ENCODE data around the gene GFER. TPM values are rescaled to one million over a fixed set of nuclear protein-coding genes. Genes with fewer than 3 reads are reported as not detected.
A peak's percentile ranks its signal among the peaks of the same experiment; 100 is the strongest.

GFER gene
- total and polyA plus RNA-seq, 2 of the 8 experiments (the other 6 are each of a cell fraction or from before 2014, with no cell fraction given) = 17.7 to 37.9 TPM

- Histone ChIP-seq H3K27me3 (replicated peaks in 1 of 4; ENCODE audit: control insufficient read depth in 3 of 4, extremely low read depth in 1 of 4, insufficient read depth in 3 of 4, low read length in 3 of 4) (peaks cover 4 to 37% (median 24%) of the 10 kb centered on the region in 4 experiments), H3K56ac (replicated peaks; ENCODE audit: insufficient read length, low read depth, low read length) (no peak overlapping the region), H3K79me1 (ENCODE audit: low read depth, low read length) (no peaks in the 10 kb centered on the region), H4K91ac (replicated peaks; ENCODE audit: insufficient read length, low read length) (peak overlapping the region; percentile 11), H3K4me3 (ENCODE audit: extremely low read depth in 1 of 4, insufficient read depth in 2 of 4, low read depth in 3 of 4, low read length in 4 of 4) (peak overlapping the region; percentile 36 to 77 (median 48); a peak in 7 of 8 replicates), H3K23me2 (ENCODE audit: low read depth, low read length) (peaks cover 22% of the 10 kb centered on the region; the same call in 1 of the 2 replicates), H3K36me3 (ENCODE audit: control insufficient read depth in 2 of 4, insufficient read depth in 4 of 4, low read length in 3 of 4) (peaks cover 2 to 3% (median 2%) of the 10 kb centered on the region in 4 experiments; a peak in 3 of 8 replicates), H3K14ac (ENCODE audit: insufficient read length) (no peak overlapping the region), H4K8ac (ENCODE audit: extremely low read depth, insufficient read depth, low read length) (no peak overlapping the region; the same call in 1 of the 2 replicates), H2BK120ac (replicated peaks; ENCODE audit: low read depth, low read length) (no peak overlapping the region), H2AK5ac (ENCODE audit: low read depth, low read length) (no peak overlapping the region), H3K4me2 (ENCODE audit: insufficient read depth in 1 of 2, low read depth in 2 of 2, low read length in 2 of 2) (peak overlapping the region; percentile 83 to 91), H4K20me1 (replicated peaks in 1 of 2; ENCODE audit: control insufficient read depth in 1 of 2, insufficient read depth in 2 of 2, low read length in 2 of 2) (peaks cover 7 to 10% of the 10 kb centered on the region in 2 experiments), H2BK12ac (ENCODE audit: low read depth, low read length) (peak overlapping the region; percentile 53; the same call in 1 of the 2 replicates), H3K4me1 (replicated peaks in 1 of 4; ENCODE audit: control insufficient read depth in 3 of 4, insufficient read depth in 4 of 4, low read length in 3 of 4) (peaks cover 0 to 24% (median 18%) of the 10 kb centered on the region in 4 experiments; a peak in 6 of 7 replicates), H2AFZ (ENCODE audit: low read length) (no peak overlapping the region), H3K4ac (replicated peaks; ENCODE audit: insufficient read length, low read depth, low read length) (no peak overlapping the region), H3K18ac (ENCODE audit: extremely low read depth, low read length) (no peak overlapping the region), H2BK20ac (ENCODE audit: low read length) (no peak overlapping the region), H4K5ac (ENCODE audit: insufficient read length, low read depth, low read length) (no peak overlapping the region), H2BK15ac (ENCODE audit: low read length) (no peak overlapping the region), H3K9ac (replicated peaks in 1 of 4; ENCODE audit: extremely low read depth in 1 of 4, low read depth in 3 of 4, low read length in 3 of 4) (no peak overlapping the region), H3K9me3 (ENCODE audit: insufficient read depth in 2 of 2, low read depth in 1 of 2, low read length in 1 of 2) (no peaks in the 10 kb centered on the region), H3K27ac (ENCODE audit: low read depth, low read length) (no peak overlapping the region), H3K79me2 (ENCODE audit: control insufficient read depth in 1 of 2, insufficient read depth in 2 of 2, low read length in 2 of 2) (no peaks in the 10 kb centered on the region), H3K23ac (ENCODE audit: insufficient read length) (no peak overlapping the region), H2BK5ac (ENCODE audit: low read depth, low read length) (no peak overlapping the region)
- 31% methylated on average over 13 of the region's 18 CpGs; no CpG with 5 or more reads in 1 of the 2 experiments for WGBS, 2 experiments (ENCODE audit: extremely low coverage in 1 of 2, insufficient coverage in 1 of 2, insufficient read length in 1 of 2, insufficient replicate concordance in 2 of 2, low coverage in 1 of 2, low lambda C conversion rate in 2 of 2, missing lambda C conversion rate in 1 of 2)
- ChIA-PET POLR2A (ENCODE audit: partially characterized antibody) (interaction anchor here (0.6 to 28.2 kb wide), 11 partner anchors 8 to 381 kb away, joined by 3 to 736 read pairs (median 7); partner anchors contain the start of genes GFER, NDUFB10, NOXO1 and NPW), CTCF (ENCODE audit: partially characterized antibody) (interaction anchor here (1.4 to 6.8 kb wide), 3 partner anchors 9 to 99 kb away, joined by 3 to 55 read pairs (median 5); partner anchors contain the start of gene NOXO1)
- FAIRE-seq (no peak), DNase-seq (ENCODE audit: low read depth in 1 of 2, low spot score in 2 of 2) (peak in 1 of 2 experiments; percentile 61)
- TF ChIP-seq MAX (IDR thresholded peaks at IDR 0.05) (peak; percentile 60; the same call in 1 of the 2 replicates), TCF12 (IDR thresholded peaks at IDR 0.05; ENCODE audit: low read depth, low read length) (no peak), USF2 (IDR thresholded peaks at IDR 0.05; ENCODE audit: low read length) (peak; percentile 16; the same call in 1 of the 2 replicates)
Observed at GRCh38 chr16:1991135-1991551, 7.2 kb downstream of the GFER start.
